H9 (cell line): ENCODE measurements around the gene PTK7. TPM values are rescaled to one million over a fixed set of nuclear protein-coding genes. Genes with fewer than 3 reads are reported as not detected.

Experiments
- DNase-seq: peaks from one replicate; pipeline ENCODE4 v3.0.0-alpha.2; 2017
- H2AFZ ChIP-seq: one replicate; pipeline ENCODE4 v1.6.1; 2013; ENCODE audit warnings: mild to moderate bottlenecking, low read length, control low read depth, moderate library complexity
- H2AK5ac ChIP-seq: 2 replicates; pipeline ENCODE4 v1.6.1; 2013; ENCODE audit warnings: low read length, control low read depth, mixed read lengths; ENCODE audit not compliant: insufficient read length
- H2BK120ac ChIP-seq: one replicate; pipeline ENCODE4 v1.6.1; 2013; ENCODE audit warnings: low read depth, mild to moderate bottlenecking, low read length, control low read depth, inconsistent platforms; ENCODE audit not compliant: poor library complexity, severe bottlenecking
- H2BK12ac ChIP-seq: 2 replicates; pipeline ENCODE4 v1.6.1; 2013; ENCODE audit warnings: low read length, control low read depth, mixed read lengths, low read depth; ENCODE audit not compliant: insufficient read length
- H2BK15ac ChIP-seq: 2 replicates; pipeline ENCODE4 v1.6.1; 2013; ENCODE audit warnings: low read depth, low read length, control low read depth
- H2BK20ac ChIP-seq: one replicate; pipeline ENCODE4 v1.6.1; 2013; ENCODE audit warnings: low read depth, mild to moderate bottlenecking, low read length, control low read depth, inconsistent platforms; ENCODE audit not compliant: poor library complexity, severe bottlenecking
- H2BK5ac ChIP-seq: 2 replicates; pipeline ENCODE4 v1.6.1; 2013; ENCODE audit warnings: low read length, control low read depth, mixed read lengths; ENCODE audit not compliant: insufficient read length
- H3K14ac ChIP-seq: 2 replicates; pipeline ENCODE4 v1.6.1; 2013; ENCODE audit warnings: low read length, control low read depth; ENCODE audit not compliant: insufficient read depth
- H3K18ac ChIP-seq: 2 replicates; pipeline ENCODE4 v1.6.1; 2013; ENCODE audit warnings: low read depth, mild to moderate bottlenecking, mixed read lengths, low read length, control low read depth; ENCODE audit not compliant: insufficient read length
- H3K23ac ChIP-seq: 2 replicates; pipeline ENCODE4 v1.6.1; 2013; ENCODE audit warnings: low read length, control low read depth, mixed read lengths, low read depth; ENCODE audit not compliant: insufficient read length
- H3K23me2 ChIP-seq: 2 replicates; pipeline ENCODE4 v1.6.1; 2013; ENCODE audit warnings: low read depth, mild to moderate bottlenecking, mixed read lengths, low read length, control low read depth; ENCODE audit not compliant: insufficient read length, poor library complexity, severe bottlenecking
- H3K27ac ChIP-seq: 2 replicates; pipeline ENCODE4 v1.5.1; 2013; ENCODE audit warnings: low read length, control low read depth, mixed read lengths, low read depth; ENCODE audit not compliant: insufficient read length
- H3K27me3 ChIP-seq: 2 replicates; pipeline ENCODE4 v1.6.1; 2013; ENCODE audit warnings: low read length, control low read depth, inconsistent platforms; ENCODE audit not compliant: insufficient read depth
- H3K4ac ChIP-seq: 2 replicates; pipeline ENCODE4 v1.6.1; 2013; ENCODE audit warnings: low read depth, mild to moderate bottlenecking, control low read depth, inconsistent platforms, low read length, moderate library complexity
- H3K4me1 ChIP-seq: 2 replicates; pipeline ENCODE4 v1.6.1; 2013; ENCODE audit warnings: low read length, control low read depth, inconsistent platforms; ENCODE audit not compliant: insufficient read depth
- H3K4me2 ChIP-seq: 2 replicates; pipeline ENCODE4 v1.6.1; 2013; ENCODE audit warnings: low read length, control low read depth, mixed read lengths; ENCODE audit not compliant: insufficient read length, insufficient read depth
- H3K56ac ChIP-seq: 2 replicates; pipeline ENCODE4 v1.6.1; 2013; ENCODE audit warnings: low read depth, mild to moderate bottlenecking, mixed read lengths, low read length, control low read depth; ENCODE audit not compliant: insufficient read length
- H3K79me1 ChIP-seq: 2 replicates; pipeline ENCODE4 v1.6.1; 2013; ENCODE audit warnings: low read depth, mild to moderate bottlenecking, moderate library complexity, low read length, control low read depth, inconsistent platforms; ENCODE audit not compliant: insufficient read depth, poor library complexity, severe bottlenecking
- H3K79me2 ChIP-seq: 2 replicates; pipeline ENCODE4 v1.6.1; 2013; ENCODE audit warnings: low read length, control low read depth, inconsistent platforms; ENCODE audit not compliant: insufficient read depth
- H3K9ac ChIP-seq: 2 replicates; pipeline ENCODE4 v1.6.1; 2013; ENCODE audit warnings: low read length, control low read depth, mixed read lengths; ENCODE audit not compliant: insufficient read length; ENCODE audit errors: extremely low read depth
- H3K9me3 ChIP-seq: one replicate; pipeline ENCODE4 v1.6.1; 2013; ENCODE audit warnings: low read depth, low read length, inconsistent platforms; ENCODE audit not compliant: control insufficient read depth
- H3T11ph ChIP-seq: one replicate; pipeline ENCODE4 v1.6.1; 2013; ENCODE audit warnings: mild to moderate bottlenecking, low read length, control low read depth, inconsistent platforms
- H4K20me1 ChIP-seq: one replicate; pipeline ENCODE4 v1.6.1; 2013; ENCODE audit not compliant: control insufficient read depth, insufficient read length, insufficient read depth
- H4K5ac ChIP-seq: 2 replicates; pipeline ENCODE4 v1.6.1; 2013; ENCODE audit warnings: low read depth, mild to moderate bottlenecking, mixed read lengths, low read length, control low read depth; ENCODE audit not compliant: insufficient read length
- H4K8ac ChIP-seq: replicated peaks from 2 replicates; pipeline ENCODE4 v1.6.1; 2013; ENCODE audit warnings: low read length, control low read depth, mixed read lengths, low read depth; ENCODE audit not compliant: insufficient read length
- H4K91ac ChIP-seq: 2 replicates; pipeline ENCODE4 v1.6.1; 2013; ENCODE audit warnings: low read depth, mild to moderate bottlenecking, moderate library complexity, mixed read lengths, low read length, control low read depth; ENCODE audit not compliant: insufficient read length
- H3K27ac Mint-ChIP-seq, 3 experiments: 2 replicates in 2 of 3; 3 replicates in 1 of 3; pipeline ENCODE4 v1.8.0; 2020 to 2021; ENCODE audit warnings: mixed read lengths in 3 of 3, mild to moderate bottlenecking in 1 of 3, moderate library complexity in 1 of 3
- H3K27me3 Mint-ChIP-seq: 2 replicates; pipeline ENCODE4 v1.8.0; 2021; ENCODE audit warnings: low read depth, mild to moderate bottlenecking, moderate library complexity, mixed read lengths
- H3K36me3 Mint-ChIP-seq, 3 experiments: 2 replicates in 2 of 3; 3 replicates in 1 of 3; pipeline ENCODE4 v1.8.0; 2020 to 2021; ENCODE audit warnings: low read depth in 3 of 3, mixed read lengths in 3 of 3; ENCODE audit not compliant: insufficient read depth in 1 of 3
- H3K4me1 Mint-ChIP-seq, 2 experiments: 2 replicates each; pipeline ENCODE4 v1.8.0; 2020; ENCODE audit warnings: mixed read lengths in 2 of 2
- H3K4me3 Mint-ChIP-seq, 2 experiments: 2 replicates in 1 of 2; 3 replicates in 1 of 2; pipeline ENCODE4 v1.8.0; 2020 to 2021; ENCODE audit warnings: mild to moderate bottlenecking in 2 of 2, mixed read lengths in 2 of 2, moderate library complexity in 1 of 2
- H3K9me3 Mint-ChIP-seq, 2 experiments: 2 replicates in 1 of 2; 3 replicates in 1 of 2; pipeline ENCODE4 v1.8.0; 2020; ENCODE audit warnings: mild to moderate bottlenecking in 2 of 2, mixed read lengths in 2 of 2, moderate library complexity in 1 of 2
- CTCF ChIP-seq: fragments of 200-600 bp; sonication (generic); conservative IDR thresholded peaks from 3 replicates; pipeline ENCODE4 v1.8.0; 2021; ENCODE audit warnings: antibody characterized with exemption, mild to moderate bottlenecking
- WGBS: extraction: QIAGEN DNeasy Blood & Tissue Kit; methylation state at CpG from one replicate; pipeline ENCODE4 v1.1.7; 2013; ENCODE audit warnings: missing lambda C conversion rate, low lambda C conversion rate, mixed read lengths; ENCODE audit not compliant: insufficient read length; ENCODE audit errors: extremely low coverage; 5-methylcytosine and 5-hydroxymethylcytosine counted together
- total RNA-seq: library from RNA; stranded (reverse); gene quantifications from 2 replicates; pipeline ENCODE4 v1.2.1, GENCODE V29; 2021

PTK7 gene
- total RNA-seq, 1 experiment from 2014 or later: 128 TPM

- Histone ChIP-seq H3K18ac (no peak overlapping the region), H3K4me1 (no peaks in the 10 kb centered on the region), H2BK5ac (no peak overlapping the region), H3K9me3 (no peaks in the 10 kb centered on the region), H2BK12ac (no peak overlapping the region), H4K20me1 (no peaks in the 10 kb centered on the region), H3K23me2 (no peaks in the 10 kb centered on the region), H2AK5ac (no peak overlapping the region), H3K4me2 (no peak overlapping the region), H3K23ac (no peak overlapping the region), H2BK15ac (no peak overlapping the region), H3T11ph (no peak overlapping the region), H3K56ac (no peak overlapping the region), H3K4ac (no peak overlapping the region), H2AFZ (no peak overlapping the region), H4K8ac (no peak overlapping the region), H2BK20ac (no peak overlapping the region), H3K79me2 (no peaks in the 10 kb centered on the region), H3K27ac (no peak overlapping the region), H3K14ac (no peak overlapping the region), H2BK120ac (no peak overlapping the region), H4K91ac (no peak overlapping the region), H3K9ac (no peak overlapping the region), H3K79me1 (no peaks in the 10 kb centered on the region), H3K27me3 (no peaks in the 10 kb centered on the region), H4K5ac (no peak overlapping the region)
- no peak overlapping the region for H3K4me3 Mint-ChIP-seq
- no CpG with 5 or more reads among the region's 9 CpGs for WGBS
- H3K27ac Mint-ChIP-seq: peak overlapping the region in 1 of 3 experiments; percentile 19; a peak in 1 of 7 replicates
- DNase-seq: no peak
- H3K4me1 Mint-ChIP-seq: no peaks in the 10 kb centered on the region
- no peak for TF ChIP-seq CTCF
- H3K36me3 Mint-ChIP-seq: peaks cover 1 to 26% (median 10%) of the 10 kb centered on the region in 3 experiments; a peak in 5 of 7 replicates
- no peaks in the 10 kb centered on the region for H3K27me3 Mint-ChIP-seq
- H3K9me3 Mint-ChIP-seq: no peaks in the 10 kb centered on the region
Measured at GRCh38 chr6:43192911-43193310, 116.8 kb downstream of the PTK7 start.
